ENCODE measurements around the gene NPW. TPM values are rescaled to one million over a fixed set of nuclear protein-coding genes. Genes with fewer than 3 reads are reported as not detected.

Gene NPW
- total RNA-seq, 1 donor from 2014 or later, result 0.46 TPM

GRCh38 chr16:2058420-2058819, 38.8 kb downstream of the NPW start:
- TF ChIP-seq CTCF (conservative IDR thresholded peaks at IDR 0.05; ENCODE audit: low read depth, low read length), result no peak
- H3K4me3 ChIP-seq (ENCODE audit: low read depth, low read length), result no peak overlapping the region
- DNase-seq (ENCODE audit: low read depth), result no peak

DNA sequence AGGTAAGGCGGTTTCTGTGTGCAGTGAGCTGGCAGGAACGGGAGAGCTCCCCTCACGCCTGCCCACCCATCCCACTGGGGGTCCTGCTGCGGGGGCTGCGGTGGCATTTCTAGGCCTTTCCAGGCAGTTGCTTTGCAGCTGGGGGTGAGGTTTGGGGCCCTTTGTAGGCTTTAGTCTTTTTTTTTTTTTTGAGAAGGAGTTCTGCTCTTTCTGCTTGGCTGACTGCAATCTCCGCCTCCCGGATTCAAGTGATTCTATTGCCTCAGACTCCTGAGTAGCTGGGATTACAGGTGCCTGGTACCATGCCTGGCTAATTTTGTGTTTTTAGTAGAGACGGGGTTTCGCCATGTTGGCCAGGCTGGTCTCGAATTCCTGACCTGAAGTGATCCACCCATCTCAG, 39.3 kb downstream of the NPW start:
- H3K4me3 ChIP-seq (ENCODE audit: low read depth, low read length), result no peak overlapping the region
- DNase-seq (ENCODE audit: low read depth), result no peak
- TF ChIP-seq CTCF (conservative IDR thresholded peaks at IDR 0.05; ENCODE audit: low read depth, low read length), result no peak

DNA sequence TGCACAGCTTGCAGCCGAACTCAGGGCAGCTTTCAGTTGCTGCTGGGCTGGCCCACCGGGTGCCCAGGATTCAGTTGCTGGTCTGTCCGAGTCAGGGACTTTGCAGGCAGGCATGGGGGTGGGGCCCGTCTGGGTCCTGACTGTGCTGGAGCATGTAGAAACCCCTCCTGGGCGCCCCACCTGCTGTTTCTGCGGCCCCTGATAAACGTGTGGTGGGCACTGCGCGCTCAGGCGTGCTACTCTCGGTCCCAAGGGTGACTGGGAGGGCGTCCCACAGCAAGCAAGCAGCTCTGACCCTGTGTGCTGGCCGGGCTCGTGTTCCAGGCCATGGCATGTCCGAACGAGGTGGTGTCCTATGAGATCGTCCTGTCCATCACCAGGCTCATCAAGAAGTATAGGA, 40.8 kb downstream of the NPW start:
- TF ChIP-seq CTCF (conservative IDR thresholded peaks at IDR 0.05; ENCODE audit: low read depth, low read length), result no peak
- DNase-seq (ENCODE audit: low read depth), result no peak
- no peak overlapping the region for H3K4me3 ChIP-seq (ENCODE audit: low read depth, low read length)

DNA sequence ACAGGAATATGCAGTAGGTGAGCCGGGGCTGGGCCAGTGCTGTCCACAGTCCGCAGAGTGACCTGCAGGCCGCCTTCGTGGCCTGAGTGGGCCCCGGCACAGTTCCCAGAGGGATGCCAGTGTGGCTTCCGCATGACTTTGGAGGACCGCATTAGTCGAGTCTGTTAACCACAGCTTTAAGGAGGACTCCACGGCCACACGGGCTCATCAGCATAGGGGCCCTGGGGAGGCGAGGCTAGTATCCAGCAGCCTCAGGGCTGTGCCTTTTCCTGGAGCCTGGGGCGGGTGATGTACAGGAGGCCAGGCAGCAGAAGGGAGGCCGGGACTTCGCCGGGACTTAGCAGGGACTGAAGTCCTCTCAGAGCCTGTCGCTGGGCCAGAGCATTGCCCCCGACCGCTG, 41.4 kb downstream of the NPW start:
- no peak for DNase-seq (ENCODE audit: low read depth)
- TF ChIP-seq CTCF (conservative IDR thresholded peaks at IDR 0.05; ENCODE audit: low read depth, low read length), result no peak

GRCh38 chr16:2061526-2061925, 41.9 kb downstream of the NPW start:
- no peak for DNase-seq (ENCODE audit: low read depth)
- no peak overlapping the region for H3K4me3 ChIP-seq (ENCODE audit: low read depth, low read length)
- TF ChIP-seq CTCF (conservative IDR thresholded peaks at IDR 0.05; ENCODE audit: low read depth, low read length), result no peak

More for the DNA sequence above, 41.4 kb downstream of the NPW start:
- no peak overlapping the region for H3K4me3 ChIP-seq (ENCODE audit: low read depth, low read length)

DNA sequence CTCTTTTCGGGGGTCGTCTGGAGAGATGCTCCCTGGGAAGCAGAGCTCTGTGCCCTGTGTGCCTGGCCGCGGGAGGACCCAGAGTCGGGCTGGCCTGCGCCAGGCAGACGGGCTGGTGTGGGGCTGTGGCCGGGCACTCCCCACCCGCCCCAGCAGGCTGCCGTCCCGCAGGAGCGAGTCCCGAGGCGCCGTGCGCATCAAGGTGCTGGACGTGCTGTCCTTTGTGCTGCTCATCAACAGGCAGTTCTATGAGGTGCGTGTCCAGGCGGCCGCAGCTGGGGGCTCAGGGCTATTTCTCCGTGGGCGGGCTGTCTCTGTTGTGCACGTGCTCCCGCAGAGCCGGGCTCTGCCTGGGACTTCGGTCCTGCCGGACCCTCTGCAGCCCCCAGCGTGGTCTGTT, 43.2 kb downstream of the NPW start:
- no peak overlapping the region for H3K4me3 ChIP-seq (ENCODE audit: low read depth, low read length)
- TF ChIP-seq CTCF (conservative IDR thresholded peaks at IDR 0.05; ENCODE audit: low read depth, low read length), result no peak
- no peak for DNase-seq (ENCODE audit: low read depth)

GRCh38 chr16:2063861-2064260, 44.3 kb downstream of the NPW start:
- DNase-seq (ENCODE audit: low read depth), result no peak
- no peak overlapping the region for H3K4me3 ChIP-seq (ENCODE audit: low read depth, low read length)
- no peak for TF ChIP-seq CTCF (conservative IDR thresholded peaks at IDR 0.05; ENCODE audit: low read depth, low read length)

All from epithelial cell of proximal tubule (primary cell).